HL-60 (cell line): ENCODE data around the gene ASPDH.

Experiments used
- POLR2AphosphoS5 ChIP-seq: IDR thresholded peaks from 2 replicates; pipeline ENCODE4 v1.6.1; 2012; ENCODE audit warnings: low read depth
- SPI1 ChIP-seq: IDR thresholded peaks from 2 replicates; pipeline ENCODE4 v1.6.1; 2012; ENCODE audit warnings: low read depth, mild to moderate bottlenecking, borderline replicate concordance
- TF ChIP-seq, protein P1 (sequence below): IDR thresholded peaks from one replicate; pipeline ENCODE4 v1.5.1; 2011; ENCODE audit warnings: low read length, control low read depth, inconsistent platforms; ENCODE audit not compliant: insufficient read depth
- TF ChIP-seq, protein P2 (sequence below): IDR thresholded peaks from 2 replicates; pipeline ENCODE4 v1.6.1; 2012; ENCODE audit warnings: low read depth; ENCODE audit not compliant: insufficient replicate concordance

DNA sequence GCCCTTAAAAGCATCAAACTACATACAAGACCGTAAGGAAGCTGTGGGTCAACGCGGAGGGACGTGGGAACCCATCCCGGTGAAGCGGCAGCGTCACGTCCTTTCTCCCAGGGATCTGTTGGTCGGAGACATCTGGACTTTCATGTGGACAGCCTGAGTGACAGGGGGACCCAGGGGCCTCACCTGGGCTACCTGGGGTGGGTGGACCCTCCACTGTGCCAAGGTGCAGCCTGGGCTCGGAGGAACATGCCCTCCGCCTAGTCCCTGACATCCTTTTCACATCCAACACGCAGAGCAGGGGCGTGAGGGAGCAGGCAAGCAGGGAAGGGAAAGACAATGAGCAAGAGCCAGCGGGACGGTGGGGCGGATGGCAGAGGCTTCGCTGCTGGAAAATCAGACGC, 23.3 kb downstream of the ASPDH start:
- TF ChIP-seq POLR2AphosphoS5 (no peak), SPI1 (no peak)
- TF ChIP-seq, protein P1, sequence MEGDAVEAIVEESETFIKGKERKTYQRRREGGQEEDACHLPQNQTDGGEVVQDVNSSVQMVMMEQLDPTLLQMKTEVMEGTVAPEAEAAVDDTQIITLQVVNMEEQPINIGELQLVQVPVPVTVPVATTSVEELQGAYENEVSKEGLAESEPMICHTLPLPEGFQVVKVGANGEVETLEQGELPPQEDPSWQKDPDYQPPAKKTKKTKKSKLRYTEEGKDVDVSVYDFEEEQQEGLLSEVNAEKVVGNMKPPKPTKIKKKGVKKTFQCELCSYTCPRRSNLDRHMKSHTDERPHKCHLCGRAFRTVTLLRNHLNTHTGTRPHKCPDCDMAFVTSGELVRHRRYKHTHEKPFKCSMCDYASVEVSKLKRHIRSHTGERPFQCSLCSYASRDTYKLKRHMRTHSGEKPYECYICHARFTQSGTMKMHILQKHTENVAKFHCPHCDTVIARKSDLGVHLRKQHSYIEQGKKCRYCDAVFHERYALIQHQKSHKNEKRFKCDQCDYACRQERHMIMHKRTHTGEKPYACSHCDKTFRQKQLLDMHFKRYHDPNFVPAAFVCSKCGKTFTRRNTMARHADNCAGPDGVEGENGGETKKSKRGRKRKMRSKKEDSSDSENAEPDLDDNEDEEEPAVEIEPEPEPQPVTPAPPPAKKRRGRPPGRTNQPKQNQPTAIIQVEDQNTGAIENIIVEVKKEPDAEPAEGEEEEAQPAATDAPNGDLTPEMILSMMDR: no peak
- TF ChIP-seq, protein P2, sequence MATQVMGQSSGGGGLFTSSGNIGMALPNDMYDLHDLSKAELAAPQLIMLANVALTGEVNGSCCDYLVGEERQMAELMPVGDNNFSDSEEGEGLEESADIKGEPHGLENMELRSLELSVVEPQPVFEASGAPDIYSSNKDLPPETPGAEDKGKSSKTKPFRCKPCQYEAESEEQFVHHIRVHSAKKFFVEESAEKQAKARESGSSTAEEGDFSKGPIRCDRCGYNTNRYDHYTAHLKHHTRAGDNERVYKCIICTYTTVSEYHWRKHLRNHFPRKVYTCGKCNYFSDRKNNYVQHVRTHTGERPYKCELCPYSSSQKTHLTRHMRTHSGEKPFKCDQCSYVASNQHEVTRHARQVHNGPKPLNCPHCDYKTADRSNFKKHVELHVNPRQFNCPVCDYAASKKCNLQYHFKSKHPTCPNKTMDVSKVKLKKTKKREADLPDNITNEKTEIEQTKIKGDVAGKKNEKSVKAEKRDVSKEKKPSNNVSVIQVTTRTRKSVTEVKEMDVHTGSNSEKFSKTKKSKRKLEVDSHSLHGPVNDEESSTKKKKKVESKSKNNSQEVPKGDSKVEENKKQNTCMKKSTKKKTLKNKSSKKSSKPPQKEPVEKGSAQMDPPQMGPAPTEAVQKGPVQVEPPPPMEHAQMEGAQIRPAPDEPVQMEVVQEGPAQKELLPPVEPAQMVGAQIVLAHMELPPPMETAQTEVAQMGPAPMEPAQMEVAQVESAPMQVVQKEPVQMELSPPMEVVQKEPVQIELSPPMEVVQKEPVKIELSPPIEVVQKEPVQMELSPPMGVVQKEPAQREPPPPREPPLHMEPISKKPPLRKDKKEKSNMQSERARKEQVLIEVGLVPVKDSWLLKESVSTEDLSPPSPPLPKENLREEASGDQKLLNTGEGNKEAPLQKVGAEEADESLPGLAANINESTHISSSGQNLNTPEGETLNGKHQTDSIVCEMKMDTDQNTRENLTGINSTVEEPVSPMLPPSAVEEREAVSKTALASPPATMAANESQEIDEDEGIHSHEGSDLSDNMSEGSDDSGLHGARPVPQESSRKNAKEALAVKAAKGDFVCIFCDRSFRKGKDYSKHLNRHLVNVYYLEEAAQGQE: no peak
